Left lung (tissue), 10 donors: ENCODE results near the gene IDNK. TPM values are rescaled to one million over a fixed set of nuclear protein-coding genes. Genes with fewer than 3 reads are reported as not detected.

Experiments used
- ATAC-seq: fragments of 200-7000 bp; cut with Tn5 transposase; one replicate; pipeline ENCODE4 v1.9.1; 2020; ENCODE audit warnings: moderate library complexity
- DNase-seq, 4 donors: peaks; one replicate each; pipeline ENCODE4 v3.0.0-alpha.2; 2013 to 2020
- H3K27ac ChIP-seq, 2 donors: fragments of 200-600 bp; sonication (generic) in 1 of 2; one replicate each; pipeline versions ENCODE4 v1.5.0 to v1.8.0; 2020 to 2021
- H3K27me3 ChIP-seq, 2 donors: fragments of 200-600 bp; sonication (generic) in 1 of 2; one replicate each; pipeline versions ENCODE4 v1.5.0 to v1.8.0; 2020 to 2021
- H3K36me3 ChIP-seq, 2 donors: fragments of 200-600 bp; sonication (generic) in 1 of 2; one replicate each; pipeline versions ENCODE4 v1.5.0 to v1.8.0; 2020 to 2021
- H3K4me1 ChIP-seq, 2 donors: fragments of 200-600 bp; one replicate each; pipeline ENCODE4 v1.8.0; 2021
- H3K4me3 ChIP-seq, 2 donors: fragments of 200-600 bp; sonication (generic) in 1 of 2; one replicate each; pipeline versions ENCODE4 v1.5.0 to v1.8.0; 2020 to 2021; ENCODE audit warnings: mild to moderate bottlenecking in 1 of 2
- H3K9me3 ChIP-seq, 2 donors: fragments of 200-600 bp; sonication (generic) in 1 of 2; one replicate each; pipeline versions ENCODE4 v1.5.0 to v1.8.0; 2020 to 2021
- intact Hi-C, 2 donors: fragments of 100-400 bp; cut with DNase I; formaldehyde crosslinking; loops; one replicate each; pipeline versions ENCODE4 v1.11.2 to v1.14.2; 2022
- polyA plus RNA-seq, 6 donors: library from polyadenylated mRNA; unstranded; fragments of 120-200 nt; gene quantifications; one replicate each; pipeline ENCODE4 v1.2.1, GENCODE V29; 2013; ENCODE audit not compliant: insufficient read length in 6 of 6
- total RNA-seq, 2 donors: library from RNA; stranded (reverse); fragmentation: NEBNext Ultra II Directional; extraction: Animal tissue kit (Norgen Biotek cat#: 25700); gene quantifications; one replicate each; pipeline ENCODE4 v1.2.1, GENCODE V29; 2021
- TF ChIP-seq, protein P1 (sequence below), 2 donors: fragments of 200-600 bp; sonication (generic) in 1 of 2; IDR thresholded peaks; one replicate each; pipeline versions ENCODE4 v1.5.0 to v1.8.0; 2021; ENCODE audit warnings: antibody characterized with exemption in 2 of 2
- donor health status: DM: no; HTN: yes; CAD: no.
- donor health status: DM: no; HTN: no; CAD: no.

The IDNK gene
- total and polyA plus RNA-seq, 8 donors, result 3.7 to 7.5 (median 5.3) TPM

DNA sequence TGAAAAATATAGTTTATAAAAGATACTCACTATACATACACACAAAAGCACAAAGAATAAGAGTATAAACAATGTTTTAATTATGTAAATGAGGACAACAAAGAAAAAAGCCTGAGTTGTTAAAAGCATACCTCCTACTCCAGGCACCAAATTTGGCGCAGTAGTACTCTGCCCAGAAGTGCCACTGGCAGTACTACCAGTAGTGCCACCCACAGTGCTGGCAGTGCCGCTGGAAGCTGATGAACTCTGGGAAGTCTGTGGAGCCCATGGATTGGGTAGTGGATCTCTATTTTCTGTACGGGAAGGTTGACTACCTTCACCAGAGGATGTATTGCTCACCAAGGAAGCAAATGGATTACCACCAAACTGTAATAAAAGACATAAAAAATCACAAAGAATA lies 54.7 kb downstream of the IDNK start:
- ATAC-seq, result no peak
- TF ChIP-seq, protein P1, sequence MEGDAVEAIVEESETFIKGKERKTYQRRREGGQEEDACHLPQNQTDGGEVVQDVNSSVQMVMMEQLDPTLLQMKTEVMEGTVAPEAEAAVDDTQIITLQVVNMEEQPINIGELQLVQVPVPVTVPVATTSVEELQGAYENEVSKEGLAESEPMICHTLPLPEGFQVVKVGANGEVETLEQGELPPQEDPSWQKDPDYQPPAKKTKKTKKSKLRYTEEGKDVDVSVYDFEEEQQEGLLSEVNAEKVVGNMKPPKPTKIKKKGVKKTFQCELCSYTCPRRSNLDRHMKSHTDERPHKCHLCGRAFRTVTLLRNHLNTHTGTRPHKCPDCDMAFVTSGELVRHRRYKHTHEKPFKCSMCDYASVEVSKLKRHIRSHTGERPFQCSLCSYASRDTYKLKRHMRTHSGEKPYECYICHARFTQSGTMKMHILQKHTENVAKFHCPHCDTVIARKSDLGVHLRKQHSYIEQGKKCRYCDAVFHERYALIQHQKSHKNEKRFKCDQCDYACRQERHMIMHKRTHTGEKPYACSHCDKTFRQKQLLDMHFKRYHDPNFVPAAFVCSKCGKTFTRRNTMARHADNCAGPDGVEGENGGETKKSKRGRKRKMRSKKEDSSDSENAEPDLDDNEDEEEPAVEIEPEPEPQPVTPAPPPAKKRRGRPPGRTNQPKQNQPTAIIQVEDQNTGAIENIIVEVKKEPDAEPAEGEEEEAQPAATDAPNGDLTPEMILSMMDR (IDR thresholded peaks at IDR 0.05), result no peak

DNA sequence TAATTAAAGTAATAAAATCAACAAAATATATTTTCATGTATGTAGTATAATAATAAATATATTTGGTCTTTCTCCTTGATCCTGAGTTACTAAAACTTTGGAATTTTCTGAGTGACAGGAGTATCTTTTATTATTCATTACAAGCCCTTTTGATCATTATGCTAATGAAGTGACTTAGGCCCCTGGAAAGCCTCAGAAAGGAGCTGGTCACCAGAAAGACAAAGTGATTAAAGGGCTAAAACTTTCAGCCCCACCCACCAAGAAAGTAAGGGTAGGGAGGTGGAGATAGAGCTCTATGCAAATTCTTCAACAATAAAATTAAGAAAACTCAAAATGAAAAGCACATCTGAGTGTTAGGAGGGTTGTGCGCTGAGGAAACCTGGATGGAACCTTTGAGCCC lies 57.3 kb downstream of the IDNK start:
- H3K4me1 ChIP-seq, result no peaks in the 10 kb centered on the region
- TF ChIP-seq, protein P1 (IDR thresholded peaks at IDR 0.05), result no peak
- no peak overlapping the region for H3K27ac ChIP-seq
- H3K4me3 ChIP-seq, result no peak overlapping the region
- H3K27me3 ChIP-seq, result no peaks in the 10 kb centered on the region
- DNase-seq, result no peak
- peaks cover 0 to 83% of the 10 kb centered on the region in 2 donors for H3K36me3 ChIP-seq
- no peak for ATAC-seq
- H3K9me3 ChIP-seq, result no peaks in the 10 kb centered on the region
- intact Hi-C loops, result no loop called here

More for the DNA sequence above, 54.7 kb downstream of the IDNK start:
- Histone ChIP-seq H3K36me3 (peaks cover 0 to 88% of the 10 kb centered on the region in 2 donors), H3K27me3 (no peaks in the 10 kb centered on the region), H3K4me1 (no peaks in the 10 kb centered on the region), H3K9me3 (no peaks in the 10 kb centered on the region), H3K4me3 (no peak overlapping the region), H3K27ac (no peak overlapping the region)
- intact Hi-C loops, result no loop called here
- DNase-seq, result no peak

DNA sequence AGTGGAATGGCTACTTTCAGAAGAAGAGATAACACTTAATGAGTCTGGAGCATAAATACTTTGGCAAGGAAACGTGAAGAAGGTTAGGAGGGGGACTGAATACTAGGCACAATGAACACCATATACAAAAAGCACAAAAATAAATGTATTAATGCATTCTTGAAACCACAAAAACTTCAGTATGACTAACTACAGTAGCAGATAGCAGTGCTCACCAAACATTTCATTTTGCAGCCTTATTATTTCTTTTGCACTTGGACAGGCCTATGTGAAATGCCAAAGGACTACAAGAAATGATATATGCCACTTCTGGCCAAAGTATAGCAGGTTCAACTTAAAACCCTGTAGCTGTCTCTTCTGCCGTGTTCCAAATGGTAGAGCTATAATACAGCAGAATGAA lies 58.5 kb downstream of the IDNK start:
- Histone ChIP-seq H3K27ac (no peak overlapping the region), H3K27me3 (no peaks in the 10 kb centered on the region), H3K36me3 (peaks cover 0 to 70% of the 10 kb centered on the region in 2 donors), H3K4me3 (no peak overlapping the region), H3K9me3 (no peaks in the 10 kb centered on the region), H3K4me1 (no peaks in the 10 kb centered on the region)
- ATAC-seq (no peak), DNase-seq (no peak)
- intact Hi-C loops, result no loop called here
- TF ChIP-seq, protein P1 (IDR thresholded peaks at IDR 0.05), result no peak

DNA sequence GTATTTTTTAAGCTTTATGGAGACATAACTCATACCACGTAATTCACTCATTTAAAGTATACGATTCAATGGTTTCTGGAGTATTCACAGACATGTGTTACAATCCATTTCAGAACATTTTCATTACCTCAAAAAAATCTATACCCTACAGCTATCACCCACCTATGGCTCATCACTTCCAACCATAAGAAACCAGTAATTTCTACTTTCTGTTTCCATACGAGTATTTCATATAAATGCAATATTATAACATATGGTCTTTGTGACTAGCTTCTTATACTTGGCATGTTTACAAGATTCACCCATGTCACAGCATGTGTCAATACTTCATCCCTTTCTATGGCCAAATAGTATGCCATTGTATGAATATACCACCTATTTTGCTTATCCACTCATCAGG lies 66.0 kb downstream of the IDNK start:
- Histone ChIP-seq H3K27me3 (no peaks in the 10 kb centered on the region), H3K4me1 (peaks cover 3 to 21% of the 10 kb centered on the region in 2 donors), H3K36me3 (peaks cover 0 to 6% of the 10 kb centered on the region in 2 donors), H3K27ac (no peak overlapping the region), H3K4me3 (no peak overlapping the region), H3K9me3 (no peaks in the 10 kb centered on the region)
- no peak for ATAC-seq
- TF ChIP-seq, protein P1 (IDR thresholded peaks at IDR 0.05), result no peak
- intact Hi-C loops, result no loop called here
- no peak for DNase-seq

DNA sequence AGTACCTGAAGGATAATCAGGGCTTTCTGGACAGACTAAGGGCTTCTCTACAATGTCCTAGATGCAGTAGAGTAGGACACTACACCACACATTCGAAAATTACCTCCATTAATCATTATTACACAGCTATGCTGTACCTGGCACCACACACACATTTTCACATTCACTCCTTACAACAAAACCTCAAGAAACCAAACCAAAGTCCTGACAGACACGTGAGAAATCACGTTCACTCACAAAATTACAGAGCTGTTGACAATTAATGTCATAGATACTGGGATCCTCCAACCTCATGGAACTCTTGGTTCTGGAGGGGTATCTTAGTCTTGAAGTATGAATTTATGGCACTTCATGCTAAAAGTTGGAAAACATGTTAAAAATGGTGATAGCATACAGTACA lies 68.5 kb downstream of the IDNK start:
- Histone ChIP-seq H3K27me3 (no peaks in the 10 kb centered on the region), H3K27ac (no peak overlapping the region), H3K4me1 (peaks cover 3 to 35% of the 10 kb centered on the region in 2 donors), H3K36me3 (no peaks in the 10 kb centered on the region), H3K4me3 (no peak overlapping the region), H3K9me3 (no peaks in the 10 kb centered on the region)
- DNase-seq (no peak), ATAC-seq (no peak)
- intact Hi-C loops, result no loop called here
- TF ChIP-seq, protein P1 (IDR thresholded peaks at IDR 0.05), result no peak

Other genes starting within 250 kb of the IDNK start
- gene FRMD3, start 84.7 kb upstream of the IDNK start, total RNA-seq, result 1 to 10 TPM; 1.0 to 3.7 TPM
- 1 to 10 TPM; 1.4 to 3.0 (median 2.3) TPM for gene FRMD3, start 84.7 kb upstream of the IDNK start, polyA plus RNA-seq
- gene UBQLN1, start 84.8 kb downstream of the IDNK start, total RNA-seq, result 100 to 1,000 TPM in 1 of 2 donors, 10 to 100 TPM in 1; 83.6 to 107 TPM
- gene UBQLN1, start 84.8 kb downstream of the IDNK start, polyA plus RNA-seq, result 10 to 100 TPM; 83.1 to 99.8 (median 93.5) TPM
- gene GKAP1, start 194.6 kb downstream of the IDNK start, total RNA-seq, result 1 to 10 TPM; 4.4 to 5.5 TPM
- 10 to 100 TPM; 12.2 to 17.8 (median 15.6) TPM for gene GKAP1, start 194.6 kb downstream of the IDNK start, polyA plus RNA-seq